ENCODE data around the gene SLC39A11.

DNA sequence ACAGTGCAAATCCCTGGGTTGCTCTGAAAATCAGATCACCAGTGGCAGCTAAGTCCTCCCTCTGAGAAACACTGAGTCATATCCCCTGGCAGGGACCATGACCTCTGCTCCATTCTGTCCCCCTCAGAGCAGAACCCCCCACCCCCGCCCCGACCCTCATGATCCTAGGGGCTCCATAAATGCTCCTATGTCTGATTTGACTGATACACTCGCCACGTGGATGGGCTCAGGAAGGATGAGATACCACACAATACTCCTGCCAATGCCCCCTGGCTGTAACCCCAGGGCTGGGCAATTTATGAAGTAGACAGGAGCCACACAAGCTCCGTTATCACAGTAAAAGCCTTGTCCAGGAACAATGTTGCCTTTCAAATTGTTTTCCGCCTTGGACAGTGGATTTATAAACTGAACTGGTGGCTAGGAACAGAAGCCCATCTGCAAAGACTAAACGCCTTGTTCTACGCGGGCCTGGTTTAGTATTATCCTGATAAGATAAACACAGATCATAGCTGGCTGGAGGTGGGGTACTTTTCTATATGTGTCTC lies 394.8 kb downstream of the SLC39A11 start:
- TF ChIP-seq ZBTB33 (IDR thresholded peaks at IDR 0.05), result no peak
- no peak for TF ChIP-seq MAX (IDR thresholded peaks at IDR 0.05)
- TF ChIP-seq CTCF (IDR thresholded peaks at IDR 0.05; ENCODE audit: low read depth, low read length, missing input control), result no peak
- TF ChIP-seq ATF3 (IDR thresholded peaks at IDR 0.05), result no peak
